Esophagus muscularis mucosa (tissue), 4 donors: ENCODE data around the gene PTRH1.

Source experiments
- EP300 ChIP-seq: sonication (generic); formaldehyde crosslinking; IDR thresholded peaks from one replicate; pipeline ENCODE4 v1.6.1; 2017; ENCODE audit warnings: antibody characterized with exemption
- POLR2A ChIP-seq: fragments of 450-650 bp; IDR thresholded peaks from one replicate; pipeline ENCODE4 v1.6.1; 2017; ENCODE audit warnings: antibody characterized with exemption, moderate library complexity, mild to moderate bottlenecking, low read depth
- POLR2AphosphoS5 ChIP-seq, 2 donors: sonication (generic); formaldehyde crosslinking; IDR thresholded peaks; one replicate each; pipeline ENCODE4 v1.6.1; 2017; ENCODE audit warnings: antibody characterized with exemption in 2 of 2
- TF ChIP-seq, protein P1 (sequence below), 3 experiments: fragments of 200-600 bp in 2 of 3; fragments of 450-650 bp in 1 of 3; sonication (generic) in 2 of 3; IDR thresholded peaks; one replicate each; pipeline ENCODE4 v1.5.1; 2017 to 2019; ENCODE audit warnings: antibody characterized with exemption in 3 of 3, mild to moderate bottlenecking in 2 of 3, moderate library complexity in 1 of 3

DNA sequence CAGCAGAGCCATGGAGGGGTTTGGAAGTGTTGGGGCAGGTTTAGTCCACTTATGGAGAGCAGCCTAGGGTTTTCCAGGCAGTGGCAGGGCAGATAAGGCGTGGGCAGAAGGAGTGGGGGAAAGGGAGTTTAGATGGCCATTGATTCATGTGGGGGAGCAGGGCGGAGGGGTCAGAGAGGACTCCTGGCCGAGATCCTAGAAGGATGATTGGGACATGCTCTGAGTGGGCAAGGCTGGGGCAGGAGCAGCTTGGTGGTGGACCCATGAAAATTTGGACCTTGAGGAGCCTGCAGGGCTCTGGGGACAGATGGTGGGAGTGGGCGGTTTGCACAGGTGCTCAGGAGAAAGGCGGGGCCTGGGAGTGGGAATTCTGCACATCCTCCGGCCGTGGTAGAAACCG is 37.7 kb upstream of the PTRH1 start:
- TF ChIP-seq, protein P1, sequence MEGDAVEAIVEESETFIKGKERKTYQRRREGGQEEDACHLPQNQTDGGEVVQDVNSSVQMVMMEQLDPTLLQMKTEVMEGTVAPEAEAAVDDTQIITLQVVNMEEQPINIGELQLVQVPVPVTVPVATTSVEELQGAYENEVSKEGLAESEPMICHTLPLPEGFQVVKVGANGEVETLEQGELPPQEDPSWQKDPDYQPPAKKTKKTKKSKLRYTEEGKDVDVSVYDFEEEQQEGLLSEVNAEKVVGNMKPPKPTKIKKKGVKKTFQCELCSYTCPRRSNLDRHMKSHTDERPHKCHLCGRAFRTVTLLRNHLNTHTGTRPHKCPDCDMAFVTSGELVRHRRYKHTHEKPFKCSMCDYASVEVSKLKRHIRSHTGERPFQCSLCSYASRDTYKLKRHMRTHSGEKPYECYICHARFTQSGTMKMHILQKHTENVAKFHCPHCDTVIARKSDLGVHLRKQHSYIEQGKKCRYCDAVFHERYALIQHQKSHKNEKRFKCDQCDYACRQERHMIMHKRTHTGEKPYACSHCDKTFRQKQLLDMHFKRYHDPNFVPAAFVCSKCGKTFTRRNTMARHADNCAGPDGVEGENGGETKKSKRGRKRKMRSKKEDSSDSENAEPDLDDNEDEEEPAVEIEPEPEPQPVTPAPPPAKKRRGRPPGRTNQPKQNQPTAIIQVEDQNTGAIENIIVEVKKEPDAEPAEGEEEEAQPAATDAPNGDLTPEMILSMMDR (IDR thresholded peaks at IDR 0.05), result no peak
- no peak for TF ChIP-seq POLR2A
- TF ChIP-seq POLR2AphosphoS5 (IDR thresholded peaks at IDR 0.05), result no peak
- no peak for TF ChIP-seq EP300
